Measurements from ENCODE around the gene SPOCD1. TPM values are rescaled to one million over a fixed set of nuclear protein-coding genes. Genes with fewer than 3 reads are reported as not detected.

SPOCD1 gene
- total and polyA plus RNA-seq, 2 experiments from 2014 or later: 0.73 to 1.3 TPM

DNA sequence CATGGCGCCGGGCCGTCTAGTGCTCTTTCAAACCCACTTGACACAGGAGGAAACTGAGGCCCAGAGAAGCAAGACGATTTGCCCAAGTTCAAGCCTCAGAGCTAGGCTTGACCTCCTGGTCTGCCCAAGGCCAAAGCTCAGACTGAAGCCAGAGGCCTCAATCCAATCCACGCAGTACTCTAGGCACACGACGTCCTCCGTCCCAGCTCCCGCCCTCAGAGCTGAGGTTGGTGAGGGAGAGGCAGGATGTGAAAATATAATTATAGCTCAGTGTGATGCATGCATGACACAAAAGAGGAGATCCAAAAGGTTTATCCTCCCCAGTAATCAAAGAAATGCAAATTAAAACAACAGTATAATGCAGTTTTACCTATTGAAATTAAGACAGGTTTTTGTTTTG lies 36.1 kb downstream of the SPOCD1 start:
- H3F3A ChIP-seq (replicated peaks; ENCODE audit: low read depth): 0 out of 2 replicates have a peak, but pooled peaks cover 6% of the 10 kb centered on the region
- no peak overlapping the region for H2AFZ ChIP-seq
- DNase-seq (ENCODE audit: low spot score) (no peak), ATAC-seq (no peak)
- H3K4me2 ChIP-seq: no peak overlapping the region
- no peak overlapping the region for H3K4me3 ChIP-seq
- no peaks in the 10 kb centered on the region for H4K20me1 ChIP-seq (replicated peaks; ENCODE audit: insufficient read depth)
- H3K27me3 ChIP-seq (ENCODE audit: insufficient read depth): peaks cover 13% of the 10 kb centered on the region
- Mint-ChIP-seq H3K27me3 (ENCODE audit: insufficient read depth, low read depth, poor library complexity) (peaks cover 27% of the 10 kb centered on the region), H3K4me1 (peaks cover 39% of the 10 kb centered on the region), H3K9me3 (no peaks in the 10 kb centered on the region), H3K36me3 (ENCODE audit: low read depth) (no peaks in the 10 kb centered on the region), H3K27ac (no peak overlapping the region), H3K4me3 (no peak overlapping the region)
- H3K36me3 ChIP-seq (ENCODE audit: insufficient read depth): no peaks in the 10 kb centered on the region
- no peak overlapping the region for H3K27ac ChIP-seq (ENCODE audit: low read depth)
- no peaks in the 10 kb centered on the region for H3K9me2 ChIP-seq (ENCODE audit: insufficient read depth)
- H3K79me2 ChIP-seq (replicated peaks; ENCODE audit: insufficient read depth): no peaks in the 10 kb centered on the region
- peaks cover 29% of the 10 kb centered on the region for H3K4me1 ChIP-seq (ENCODE audit: insufficient read depth)
- no peak for TF ChIP-seq CTCF (conservative IDR thresholded peaks at IDR 0.05; ENCODE audit: low read depth in 2 of 2)
- TF ChIP-seq, protein P1, sequence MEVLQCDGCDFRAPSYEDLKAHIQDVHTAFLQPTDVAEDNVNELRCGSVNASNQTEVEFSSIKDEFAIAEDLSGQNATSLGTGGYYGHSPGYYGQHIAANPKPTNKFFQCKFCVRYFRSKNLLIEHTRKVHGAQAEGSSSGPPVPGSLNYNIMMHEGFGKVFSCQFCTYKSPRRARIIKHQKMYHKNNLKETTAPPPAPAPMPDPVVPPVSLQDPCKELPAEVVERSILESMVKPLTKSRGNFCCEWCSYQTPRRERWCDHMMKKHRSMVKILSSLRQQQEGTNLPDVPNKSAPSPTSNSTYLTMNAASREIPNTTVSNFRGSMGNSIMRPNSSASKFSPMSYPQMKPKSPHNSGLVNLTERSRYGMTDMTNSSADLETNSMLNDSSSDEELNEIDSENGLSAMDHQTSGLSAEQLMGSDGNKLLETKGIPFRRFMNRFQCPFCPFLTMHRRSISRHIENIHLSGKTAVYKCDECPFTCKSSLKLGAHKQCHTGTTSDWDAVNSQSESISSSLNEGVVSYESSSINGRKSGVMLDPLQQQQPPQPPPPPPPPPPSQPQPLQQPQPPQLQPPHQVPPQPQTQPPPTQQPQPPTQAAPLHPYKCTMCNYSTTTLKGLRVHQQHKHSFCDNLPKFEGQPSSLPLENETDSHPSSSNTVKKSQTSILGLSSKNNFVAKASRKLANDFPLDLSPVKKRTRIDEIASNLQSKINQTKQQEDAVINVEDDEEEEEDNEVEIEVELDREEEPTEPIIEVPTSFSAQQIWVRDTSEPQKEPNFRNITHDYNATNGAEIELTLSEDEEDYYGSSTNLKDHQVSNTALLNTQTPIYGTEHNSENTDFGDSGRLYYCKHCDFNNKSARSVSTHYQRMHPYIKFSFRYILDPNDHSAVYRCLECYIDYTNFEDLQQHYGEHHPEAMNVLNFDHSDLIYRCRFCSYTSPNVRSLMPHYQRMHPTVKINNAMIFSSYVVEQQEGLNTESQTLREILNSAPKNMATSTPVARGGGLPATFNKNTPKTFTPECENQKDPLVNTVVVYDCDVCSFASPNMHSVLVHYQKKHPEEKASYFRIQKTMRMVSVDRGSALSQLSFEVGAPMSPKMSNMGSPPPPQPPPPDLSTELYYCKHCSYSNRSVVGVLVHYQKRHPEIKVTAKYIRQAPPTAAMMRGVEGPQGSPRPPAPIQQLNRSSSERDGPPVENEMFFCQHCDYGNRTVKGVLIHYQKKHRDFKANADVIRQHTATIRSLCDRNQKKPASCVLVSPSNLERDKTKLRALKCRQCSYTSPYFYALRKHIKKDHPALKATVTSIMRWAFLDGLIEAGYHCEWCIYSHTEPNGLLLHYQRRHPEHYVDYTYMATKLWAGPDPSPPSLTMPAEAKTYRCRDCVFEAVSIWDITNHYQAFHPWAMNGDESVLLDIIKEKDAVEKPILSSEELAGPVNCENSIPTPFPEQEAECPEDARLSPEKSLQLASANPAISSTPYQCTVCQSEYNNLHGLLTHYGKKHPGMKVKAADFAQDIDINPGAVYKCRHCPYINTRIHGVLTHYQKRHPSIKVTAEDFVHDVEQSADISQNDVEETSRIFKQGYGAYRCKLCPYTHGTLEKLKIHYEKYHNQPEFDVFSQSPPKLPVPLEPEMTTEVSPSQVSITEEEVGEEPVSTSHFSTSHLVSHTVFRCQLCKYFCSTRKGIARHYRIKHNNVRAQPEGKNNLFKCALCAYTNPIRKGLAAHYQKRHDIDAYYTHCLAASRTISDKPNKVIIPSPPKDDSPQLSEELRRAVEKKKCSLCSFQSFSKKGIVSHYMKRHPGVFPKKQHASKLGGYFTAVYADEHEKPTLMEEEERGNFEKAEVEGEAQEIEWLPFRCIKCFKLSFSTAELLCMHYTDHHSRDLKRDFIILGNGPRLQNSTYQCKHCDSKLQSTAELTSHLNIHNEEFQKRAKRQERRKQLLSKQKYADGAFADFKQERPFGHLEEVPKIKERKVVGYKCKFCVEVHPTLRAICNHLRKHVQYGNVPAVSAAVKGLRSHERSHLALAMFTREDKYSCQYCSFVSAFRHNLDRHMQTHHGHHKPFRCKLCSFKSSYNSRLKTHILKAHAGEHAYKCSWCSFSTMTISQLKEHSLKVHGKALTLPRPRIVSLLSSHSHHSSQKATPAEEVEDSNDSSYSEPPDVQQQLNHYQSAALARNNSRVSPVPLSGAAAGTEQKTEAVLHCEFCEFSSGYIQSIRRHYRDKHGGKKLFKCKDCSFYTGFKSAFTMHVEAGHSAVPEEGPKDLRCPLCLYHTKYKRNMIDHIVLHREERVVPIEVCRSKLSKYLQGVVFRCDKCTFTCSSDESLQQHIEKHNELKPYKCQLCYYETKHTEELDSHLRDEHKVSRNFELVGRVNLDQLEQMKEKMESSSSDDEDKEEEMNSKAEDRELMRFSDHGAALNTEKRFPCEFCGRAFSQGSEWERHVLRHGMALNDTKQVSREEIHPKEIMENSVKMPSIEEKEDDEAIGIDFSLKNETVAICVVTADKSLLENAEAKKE (CRISPR knock-in tag; IDR thresholded peaks at IDR 0.05): no peak

All from GM23338 (cell line).